ENCODE data around the gene SFTA2.

GRCh38 chr6:30931969-30932645 is at the start of gene SFTA2:
- TF ChIP-seq CTCF (IDR thresholded peaks at IDR 0.05; ENCODE audit: poor library complexity) (no peak), EZH2 (IDR thresholded peaks at IDR 0.05; ENCODE audit: borderline replicate concordance) (no peak), EZH2phosphoT487 (IDR thresholded peaks at IDR 0.05; ENCODE audit: low read depth, severe bottlenecking, unreplicated experiment) (no peak)
